MM.1S (cell line): ENCODE results near the gene STAU1.

Experiments used
- EZH2 ChIP-seq: fragments of 300-600 bp; sonication (generic); optimal IDR thresholded peaks from 2 replicates; pipeline ENCODE3; 2017; ENCODE audit warnings: low read depth, mild to moderate bottlenecking, antibody characterized with exemption, low read length, mixed read lengths
- EZH2phosphoT487 ChIP-seq: fragments of 300-600 bp; sonication (generic); IDR thresholded peaks from 2 replicates; pipeline ENCODE4 v1.6.1; 2018; ENCODE audit warnings: antibody characterized with exemption, low read length
- TF ChIP-seq, protein P1 (sequence below): fragments of 300-600 bp; sonication (generic); IDR thresholded peaks from 2 replicates; pipeline ENCODE4 v1.5.1; 2016; ENCODE audit warnings: antibody characterized with exemption, low read length, mixed read lengths

DNA sequence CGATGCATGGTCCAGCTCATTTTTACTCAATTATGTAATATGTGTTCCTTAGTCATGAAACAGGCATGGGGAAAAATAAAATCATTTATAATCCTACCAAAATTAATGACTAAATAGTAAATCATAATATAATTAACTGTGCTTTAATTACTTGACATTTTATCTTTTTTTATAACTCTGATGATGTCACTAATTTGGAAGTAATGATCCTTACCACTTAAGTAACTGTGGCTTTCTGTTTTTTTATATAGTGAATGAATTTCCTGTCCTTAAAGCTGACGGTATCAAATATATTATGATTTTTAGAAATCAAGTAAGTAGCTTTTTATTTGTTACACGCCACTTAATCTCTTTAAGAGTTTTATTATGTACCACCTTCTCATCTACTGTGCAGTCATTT, 109.8 kb downstream of the STAU1 start:
- TF ChIP-seq, protein P1, sequence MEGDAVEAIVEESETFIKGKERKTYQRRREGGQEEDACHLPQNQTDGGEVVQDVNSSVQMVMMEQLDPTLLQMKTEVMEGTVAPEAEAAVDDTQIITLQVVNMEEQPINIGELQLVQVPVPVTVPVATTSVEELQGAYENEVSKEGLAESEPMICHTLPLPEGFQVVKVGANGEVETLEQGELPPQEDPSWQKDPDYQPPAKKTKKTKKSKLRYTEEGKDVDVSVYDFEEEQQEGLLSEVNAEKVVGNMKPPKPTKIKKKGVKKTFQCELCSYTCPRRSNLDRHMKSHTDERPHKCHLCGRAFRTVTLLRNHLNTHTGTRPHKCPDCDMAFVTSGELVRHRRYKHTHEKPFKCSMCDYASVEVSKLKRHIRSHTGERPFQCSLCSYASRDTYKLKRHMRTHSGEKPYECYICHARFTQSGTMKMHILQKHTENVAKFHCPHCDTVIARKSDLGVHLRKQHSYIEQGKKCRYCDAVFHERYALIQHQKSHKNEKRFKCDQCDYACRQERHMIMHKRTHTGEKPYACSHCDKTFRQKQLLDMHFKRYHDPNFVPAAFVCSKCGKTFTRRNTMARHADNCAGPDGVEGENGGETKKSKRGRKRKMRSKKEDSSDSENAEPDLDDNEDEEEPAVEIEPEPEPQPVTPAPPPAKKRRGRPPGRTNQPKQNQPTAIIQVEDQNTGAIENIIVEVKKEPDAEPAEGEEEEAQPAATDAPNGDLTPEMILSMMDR: no peak
- TF ChIP-seq EZH2phosphoT487 (no peak), EZH2 (no peak)
